Ectodermal cell (in vitro differentiated cells): Measurements from ENCODE around the gene LRTM2.

Source experiments
- H3K27ac ChIP-seq: 2 replicates; pipeline ENCODE4 v1.7.0; 2013; ENCODE audit warnings: mild to moderate bottlenecking, low read depth, low read length; ENCODE audit not compliant: insufficient read depth, poor library complexity, severe bottlenecking
- H3K27me3 ChIP-seq: 2 replicates; pipeline ENCODE4 v1.7.0; 2013; ENCODE audit warnings: mild to moderate bottlenecking, low read length; ENCODE audit not compliant: insufficient read depth, control insufficient read depth, poor library complexity, severe bottlenecking
- H3K36me3 ChIP-seq: one replicate; pipeline ENCODE4 v1.7.0; 2013; ENCODE audit warnings: low read length; ENCODE audit not compliant: control insufficient read depth, insufficient read depth
- H3K4me1 ChIP-seq: one replicate; pipeline ENCODE4 v1.7.0; 2013; ENCODE audit warnings: low read length; ENCODE audit not compliant: control insufficient read depth, insufficient read depth
- H3K4me3 ChIP-seq: 2 replicates; pipeline ENCODE4 v1.7.0; 2013; ENCODE audit warnings: low read depth, low read length, control low read depth; ENCODE audit not compliant: insufficient read depth
- H3K9me3 ChIP-seq: 2 replicates; pipeline ENCODE4 v1.7.0; 2013; ENCODE audit warnings: mild to moderate bottlenecking, low read length, moderate library complexity; ENCODE audit not compliant: control insufficient read depth
- WGBS, 2 experiments: methylation state at CpG; one replicate each; pipeline ENCODE4 v1.1.7; 2013; ENCODE audit warnings: missing lambda C conversion rate in 2 of 2; 5-methylcytosine and 5-hydroxymethylcytosine counted together

The LRTM2 gene

DNA sequence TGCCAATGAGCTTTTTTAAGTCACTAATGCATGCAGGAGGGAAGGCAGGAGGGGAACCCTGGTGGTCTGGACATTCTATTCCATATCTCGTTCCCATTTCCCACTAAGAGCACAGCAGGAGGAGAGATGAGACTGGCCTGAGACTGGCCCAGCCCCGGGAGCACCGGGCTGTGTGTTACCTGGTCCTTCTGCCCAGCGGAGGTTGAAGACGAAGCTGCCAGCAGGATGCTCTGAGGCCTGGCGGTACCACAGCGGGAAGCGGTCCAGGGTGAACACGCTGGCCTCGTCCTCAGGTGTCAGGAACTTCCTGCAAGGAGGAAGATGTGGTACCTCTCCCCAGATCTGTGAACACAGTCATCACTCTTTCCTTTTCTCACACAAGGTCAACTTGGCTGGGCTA, 23.9 kb downstream of the LRTM2 start:
- Histone ChIP-seq H3K4me1 (peaks cover 4% of the 10 kb centered on the region), H3K9me3 (no peaks in the 10 kb centered on the region), H3K4me3 (no peak overlapping the region), H3K27me3 (peaks cover 4% of the 10 kb centered on the region), H3K27ac (no peak overlapping the region), H3K36me3 (no peaks in the 10 kb centered on the region)
- WGBS, 2 experiments, result 68% methylated on average over 10 of the region's 10 CpGs

DNA sequence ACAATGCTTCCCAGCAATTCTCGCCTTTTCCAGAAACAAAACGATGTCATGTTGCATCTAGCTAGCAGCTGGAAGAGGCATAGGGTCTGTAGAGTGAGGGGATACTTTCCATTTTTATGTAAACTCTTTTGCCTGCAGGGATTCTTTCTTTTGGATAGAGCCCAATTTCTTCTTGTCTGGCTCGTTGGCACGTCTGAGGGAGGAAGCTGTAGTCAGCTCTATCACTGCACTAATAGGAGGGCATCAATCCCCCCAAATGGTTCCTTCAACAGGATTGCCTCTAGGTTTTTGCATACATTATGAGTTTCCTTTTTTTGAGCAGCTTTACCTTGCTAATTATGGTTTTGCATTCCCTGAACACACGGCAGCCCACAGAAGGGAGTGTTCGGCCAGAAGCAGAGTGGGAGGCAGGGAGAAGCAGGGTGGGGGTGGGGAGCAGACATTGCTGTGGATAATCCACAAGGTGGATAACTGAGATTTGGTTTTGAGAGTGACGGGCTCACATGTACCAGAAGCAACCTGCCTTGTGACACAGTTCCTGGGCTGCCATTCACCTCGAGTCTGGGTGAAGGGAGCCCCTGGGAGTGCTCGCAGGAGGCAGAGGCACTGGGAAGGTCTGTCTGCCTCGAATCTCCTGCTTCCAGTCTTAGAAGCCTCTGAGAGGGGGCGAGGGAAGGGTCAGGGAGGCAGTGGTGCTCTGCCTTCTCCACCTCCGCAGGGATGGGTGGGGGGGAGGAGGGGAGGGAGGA, 24.5 kb downstream of the LRTM2 start:
- no peaks in the 10 kb centered on the region for H3K36me3 ChIP-seq
- 56 to 57% methylated on average over 12 of the region's 12 CpGs for WGBS, 2 experiments
- no peaks in the 10 kb centered on the region for H3K9me3 ChIP-seq
- H3K4me3 ChIP-seq, result no peak overlapping the region
- H3K4me1 ChIP-seq, result peaks cover 4% of the 10 kb centered on the region
- H3K27me3 ChIP-seq, result peaks cover 4% of the 10 kb centered on the region
- H3K27ac ChIP-seq, result no peak overlapping the region

DNA sequence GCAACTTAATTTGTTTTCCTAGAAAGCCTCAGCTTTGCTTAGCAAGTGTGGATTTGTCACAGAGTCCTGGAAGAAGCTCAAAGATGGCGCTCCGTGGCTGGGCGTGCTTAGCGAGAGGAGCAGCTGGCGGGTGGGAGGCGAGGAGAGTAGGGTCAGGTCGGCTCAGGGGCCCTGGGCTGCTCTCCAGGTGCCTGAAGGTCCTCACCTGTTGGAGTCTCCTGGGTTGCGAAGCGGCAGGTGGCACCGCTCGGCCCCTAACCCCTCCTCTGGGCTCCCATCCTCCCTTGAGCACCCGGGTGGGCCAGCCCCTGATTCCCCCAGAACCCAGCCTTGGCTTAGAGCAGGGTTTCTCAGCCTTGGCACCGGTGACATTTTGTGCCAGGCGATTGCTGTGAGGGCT, 25.1 kb downstream of the LRTM2 start:
- H3K4me3 ChIP-seq, result no peak overlapping the region
- no peaks in the 10 kb centered on the region for H3K9me3 ChIP-seq
- peaks cover 4% of the 10 kb centered on the region for H3K4me1 ChIP-seq
- 93 to 95% methylated on average over 14 of the region's 14 CpGs for WGBS, 2 experiments
- H3K36me3 ChIP-seq, result no peaks in the 10 kb centered on the region
- peaks cover 4% of the 10 kb centered on the region for H3K27me3 ChIP-seq
- H3K27ac ChIP-seq, result no peak overlapping the region

DNA sequence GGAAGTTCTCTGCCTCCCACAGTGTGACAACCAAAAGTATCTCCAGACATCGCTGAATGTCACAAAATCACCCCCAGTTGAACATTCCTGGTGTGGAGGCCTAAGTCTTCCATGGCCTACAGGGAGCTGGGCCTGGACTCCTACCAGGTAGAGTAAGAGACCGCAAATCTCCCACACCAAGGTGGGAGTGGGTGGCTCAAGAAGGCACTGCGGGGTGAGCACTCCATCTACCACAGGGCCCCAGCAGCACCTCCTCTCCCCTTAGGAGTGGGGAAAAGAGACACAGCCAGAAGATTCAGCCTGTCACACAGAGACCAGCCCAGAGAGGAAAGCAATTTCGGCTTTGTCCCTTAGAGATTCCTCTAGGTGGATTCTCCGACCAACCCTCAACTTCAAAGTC, 25.5 kb downstream of the LRTM2 start:
- no peaks in the 10 kb centered on the region for H3K9me3 ChIP-seq
- 94% methylated on average over 5 of the region's 5 CpGs for WGBS, 2 experiments
- peaks cover 4% of the 10 kb centered on the region for H3K4me1 ChIP-seq
- no peaks in the 10 kb centered on the region for H3K36me3 ChIP-seq
- no peak overlapping the region for H3K27ac ChIP-seq
- H3K4me3 ChIP-seq, result no peak overlapping the region
- H3K27me3 ChIP-seq, result peaks cover 4% of the 10 kb centered on the region

DNA sequence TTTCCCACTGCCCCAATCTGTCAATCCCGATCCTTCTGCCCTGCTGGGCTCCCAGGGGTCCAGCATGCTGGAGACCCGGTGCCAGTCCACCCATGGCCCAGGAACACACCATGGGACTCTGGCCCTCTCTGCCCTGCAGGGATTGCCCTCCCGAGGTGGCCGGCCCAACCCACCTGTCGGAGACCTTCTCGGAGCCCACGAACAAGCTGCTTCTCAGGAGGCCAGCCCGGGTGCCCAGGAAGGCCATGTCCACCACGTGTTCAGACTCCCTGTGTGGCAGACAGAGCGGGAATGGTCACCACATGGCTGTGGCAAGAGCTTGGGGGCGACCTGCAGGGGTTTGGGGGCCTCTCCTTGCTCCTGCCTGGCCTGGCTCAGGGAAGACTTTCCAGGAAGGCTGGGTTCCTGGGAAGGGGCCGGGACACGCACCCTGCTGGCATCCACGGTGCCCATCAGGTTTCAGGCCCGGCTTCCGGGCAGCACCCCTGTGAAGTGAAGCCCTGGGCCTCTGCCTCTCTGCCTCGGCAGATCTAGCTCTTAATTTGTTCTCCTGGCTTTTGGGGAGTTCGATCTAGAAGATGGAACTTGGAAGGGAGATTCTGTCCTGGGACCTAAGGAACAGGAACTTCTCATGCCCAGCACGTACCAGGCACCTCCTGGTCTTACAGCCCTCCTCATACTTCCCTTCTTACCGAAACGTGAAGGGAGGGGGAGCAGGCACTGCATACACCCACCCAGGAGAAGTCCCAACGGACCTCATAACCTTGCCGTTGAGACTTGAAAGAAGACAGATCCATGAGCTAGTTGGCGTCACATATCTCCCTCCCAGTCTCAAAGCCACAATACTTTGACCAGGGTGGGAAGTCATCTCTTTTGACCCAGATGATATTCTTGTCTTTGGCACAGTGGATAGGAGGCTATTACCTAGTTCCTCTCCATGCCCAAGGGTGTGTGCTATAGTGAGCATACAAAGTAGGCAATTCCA, 26.3 kb downstream of the LRTM2 start:
- Histone ChIP-seq H3K4me3 (no peak overlapping the region), H3K27ac (no peak overlapping the region), H3K9me3 (no peaks in the 10 kb centered on the region), H3K36me3 (no peaks in the 10 kb centered on the region), H3K27me3 (peaks cover 4% of the 10 kb centered on the region), H3K4me1 (peaks cover 4% of the 10 kb centered on the region)
- 92 to 93% methylated on average over 24 of the region's 24 CpGs for WGBS, 2 experiments

DNA sequence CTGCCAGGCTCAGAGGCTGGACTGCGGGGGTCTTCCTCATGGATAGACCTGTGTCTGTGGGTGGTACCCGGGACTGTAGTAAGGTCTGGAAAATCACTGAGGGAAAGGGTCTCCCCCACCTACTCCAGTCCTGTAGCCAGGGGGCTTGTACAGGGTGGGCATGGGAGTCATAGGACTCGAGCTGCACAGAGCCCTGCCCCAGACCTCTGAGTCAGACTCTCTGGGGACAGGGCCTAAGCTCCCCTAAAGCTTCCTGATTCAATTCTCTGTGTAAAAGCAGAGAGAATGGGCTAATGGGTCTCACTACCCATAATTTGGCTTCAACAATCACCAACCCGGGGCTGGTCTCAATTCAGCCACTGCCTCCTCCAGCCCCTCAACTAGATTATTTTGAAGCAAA, 27.0 kb downstream of the LRTM2 start:
- H3K4me1 ChIP-seq, result peaks cover 4% of the 10 kb centered on the region
- no peaks in the 10 kb centered on the region for H3K9me3 ChIP-seq
- H3K4me3 ChIP-seq, result no peak overlapping the region
- H3K27ac ChIP-seq, result no peak overlapping the region
- H3K36me3 ChIP-seq, result no peaks in the 10 kb centered on the region
- 84 to 87% methylated on average over 4 of the region's 4 CpGs for WGBS, 2 experiments
- peaks cover 4% of the 10 kb centered on the region for H3K27me3 ChIP-seq

DNA sequence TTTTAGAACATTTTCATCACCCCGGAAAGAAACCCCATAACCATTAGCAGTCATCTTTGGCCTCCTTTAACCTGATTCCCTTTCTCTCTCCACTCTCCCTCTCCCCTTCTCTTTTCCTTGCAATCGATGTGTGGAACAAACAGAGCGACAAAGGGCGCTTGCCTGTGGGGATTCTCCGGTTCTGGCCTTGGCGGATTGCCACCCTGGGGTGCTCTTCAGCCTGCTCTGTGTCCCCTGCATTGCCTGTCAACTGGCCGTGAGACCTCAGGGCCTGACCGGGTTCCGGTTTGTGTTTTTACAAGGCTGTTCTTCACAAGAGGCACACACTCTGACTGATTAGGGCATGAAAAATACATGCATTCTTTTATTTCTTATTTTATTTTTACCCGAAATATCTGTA, 27.8 kb downstream of the LRTM2 start:
- WGBS, 2 experiments, result 78 to 79% methylated on average over 9 of the region's 10 CpGs
- Histone ChIP-seq H3K9me3 (no peaks in the 10 kb centered on the region), H3K27me3 (peaks cover 4% of the 10 kb centered on the region)

DNA sequence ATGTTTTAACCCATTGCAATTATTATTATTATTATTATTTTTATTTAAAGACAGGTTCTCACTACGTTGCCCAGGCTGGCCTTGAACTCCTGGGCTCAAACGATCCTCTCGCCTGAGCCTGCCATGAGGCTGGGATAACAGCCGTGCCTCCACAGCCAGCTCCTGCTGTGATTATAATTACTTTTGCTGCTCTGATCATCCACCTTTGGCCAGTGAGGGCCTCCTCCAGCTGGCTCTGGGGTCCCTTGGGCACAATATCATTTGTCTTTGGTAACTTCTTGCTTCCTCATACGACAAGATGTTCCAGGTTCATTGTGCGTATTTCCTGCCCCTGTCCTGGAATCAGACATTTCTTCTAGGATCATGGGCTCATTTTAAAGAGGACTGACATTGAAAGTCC, 28.4 kb downstream of the LRTM2 start:
- no peaks in the 10 kb centered on the region for H3K9me3 ChIP-seq
- no peaks in the 10 kb centered on the region for H3K36me3 ChIP-seq
- no peak overlapping the region for H3K4me3 ChIP-seq
- H3K27me3 ChIP-seq, result peaks cover 4% of the 10 kb centered on the region
- 77 to 84% methylated on average over 6 of the region's 6 CpGs for WGBS, 2 experiments
- no peak overlapping the region for H3K27ac ChIP-seq
- H3K4me1 ChIP-seq, result peaks cover 4% of the 10 kb centered on the region

More for the DNA sequence above, 27.8 kb downstream of the LRTM2 start:
- H3K36me3 ChIP-seq, result no peaks in the 10 kb centered on the region
- H3K27ac ChIP-seq, result no peak overlapping the region
- no peak overlapping the region for H3K4me3 ChIP-seq
- H3K4me1 ChIP-seq, result peaks cover 4% of the 10 kb centered on the region

DNA sequence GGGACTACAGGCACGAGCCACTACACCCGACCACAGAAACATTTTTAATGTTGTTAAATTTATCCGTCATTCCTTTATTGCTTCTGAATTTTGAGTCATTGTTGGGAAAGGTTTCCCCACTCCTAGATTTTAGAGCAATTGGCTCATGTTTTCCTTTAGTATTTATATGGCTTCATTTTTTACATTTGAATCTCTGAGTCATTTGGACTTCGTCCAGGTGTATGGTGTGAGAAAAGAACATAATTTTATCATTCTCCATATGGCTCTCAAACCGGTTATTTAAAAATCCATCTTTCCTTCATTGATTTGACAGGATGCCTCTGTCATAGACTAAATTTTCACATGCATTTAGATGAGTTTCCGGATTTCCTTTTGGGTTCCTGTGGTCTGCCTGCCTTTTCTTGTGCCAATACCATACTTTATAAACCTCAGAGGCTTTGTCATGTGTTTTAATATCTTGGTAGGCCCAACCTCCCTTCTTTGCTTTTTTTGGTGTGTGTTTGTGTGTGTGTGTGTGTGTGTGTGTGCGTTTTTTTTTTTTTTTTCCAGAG, 30.9 kb downstream of the LRTM2 start:
- Histone ChIP-seq H3K27ac (no peak overlapping the region), H3K9me3 (no peaks in the 10 kb centered on the region), H3K27me3 (no peaks in the 10 kb centered on the region), H3K4me1 (peaks cover 4% of the 10 kb centered on the region), H3K4me3 (no peak overlapping the region), H3K36me3 (no peaks in the 10 kb centered on the region)
- WGBS, 2 experiments, result 82 to 83% methylated on average over 6 to 7 of the region's 7 CpGs

DNA sequence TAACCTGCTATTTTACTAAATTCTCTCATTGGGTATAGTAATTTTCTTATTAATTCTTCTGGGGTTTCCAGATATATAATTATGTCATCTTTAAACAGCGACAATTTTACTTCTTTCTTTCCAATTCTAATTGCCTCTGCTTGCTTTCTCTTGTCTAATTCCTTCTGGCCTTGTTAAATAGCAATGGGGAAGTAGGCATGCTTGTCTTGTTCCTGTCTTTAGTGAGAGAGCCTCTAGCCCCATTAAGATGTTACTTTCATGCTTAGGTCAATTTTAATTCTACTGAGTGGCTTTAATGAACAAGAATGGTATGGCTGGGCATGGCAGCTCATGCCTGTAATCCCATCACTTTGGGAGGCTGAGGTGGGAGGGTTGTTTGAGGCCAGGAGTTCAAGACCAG, 31.7 kb downstream of the LRTM2 start:
- H3K27me3 ChIP-seq, result no peaks in the 10 kb centered on the region
- H3K9me3 ChIP-seq, result no peaks in the 10 kb centered on the region
- WGBS, 2 experiments, result 90 to 100% methylated on average over 1 of the region's 1 CpG
- H3K27ac ChIP-seq, result no peak overlapping the region
- no peaks in the 10 kb centered on the region for H3K36me3 ChIP-seq
- peaks cover 4% of the 10 kb centered on the region for H3K4me1 ChIP-seq
- no peak overlapping the region for H3K4me3 ChIP-seq
